A673 (cell line): ENCODE measurements around the gene AGAP1.

ENCODE experiments used
- EZH2 ChIP-seq: fragments of 200-600 bp; sonication (generic); IDR thresholded peaks from 2 replicates; pipeline ENCODE4 v1.6.1; 2017; ENCODE audit warnings: borderline replicate concordance, low read depth, mild to moderate bottlenecking, mixed read lengths, antibody characterized with exemption, low read length; ENCODE audit not compliant: poor library complexity, severe bottlenecking
- TF ChIP-seq, protein P1 (sequence below): fragments of 300-800, 200-600 bp; sonication (generic); conservative IDR thresholded peaks from 2 replicates; pipeline ENCODE4 v1.5.1; 2017; ENCODE audit warnings: low read depth, mild to moderate bottlenecking, antibody characterized with exemption, low read length, moderate library complexity, mixed read lengths

- TF ChIP-seq, protein P1, sequence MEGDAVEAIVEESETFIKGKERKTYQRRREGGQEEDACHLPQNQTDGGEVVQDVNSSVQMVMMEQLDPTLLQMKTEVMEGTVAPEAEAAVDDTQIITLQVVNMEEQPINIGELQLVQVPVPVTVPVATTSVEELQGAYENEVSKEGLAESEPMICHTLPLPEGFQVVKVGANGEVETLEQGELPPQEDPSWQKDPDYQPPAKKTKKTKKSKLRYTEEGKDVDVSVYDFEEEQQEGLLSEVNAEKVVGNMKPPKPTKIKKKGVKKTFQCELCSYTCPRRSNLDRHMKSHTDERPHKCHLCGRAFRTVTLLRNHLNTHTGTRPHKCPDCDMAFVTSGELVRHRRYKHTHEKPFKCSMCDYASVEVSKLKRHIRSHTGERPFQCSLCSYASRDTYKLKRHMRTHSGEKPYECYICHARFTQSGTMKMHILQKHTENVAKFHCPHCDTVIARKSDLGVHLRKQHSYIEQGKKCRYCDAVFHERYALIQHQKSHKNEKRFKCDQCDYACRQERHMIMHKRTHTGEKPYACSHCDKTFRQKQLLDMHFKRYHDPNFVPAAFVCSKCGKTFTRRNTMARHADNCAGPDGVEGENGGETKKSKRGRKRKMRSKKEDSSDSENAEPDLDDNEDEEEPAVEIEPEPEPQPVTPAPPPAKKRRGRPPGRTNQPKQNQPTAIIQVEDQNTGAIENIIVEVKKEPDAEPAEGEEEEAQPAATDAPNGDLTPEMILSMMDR: no peak
- no peak for TF ChIP-seq EZH2
Observed at GRCh38 chr2:235842941-235843340, 349.1 kb downstream of the AGAP1 start.
